ENCODE measurements around the gene TCF7L1.

DNA sequence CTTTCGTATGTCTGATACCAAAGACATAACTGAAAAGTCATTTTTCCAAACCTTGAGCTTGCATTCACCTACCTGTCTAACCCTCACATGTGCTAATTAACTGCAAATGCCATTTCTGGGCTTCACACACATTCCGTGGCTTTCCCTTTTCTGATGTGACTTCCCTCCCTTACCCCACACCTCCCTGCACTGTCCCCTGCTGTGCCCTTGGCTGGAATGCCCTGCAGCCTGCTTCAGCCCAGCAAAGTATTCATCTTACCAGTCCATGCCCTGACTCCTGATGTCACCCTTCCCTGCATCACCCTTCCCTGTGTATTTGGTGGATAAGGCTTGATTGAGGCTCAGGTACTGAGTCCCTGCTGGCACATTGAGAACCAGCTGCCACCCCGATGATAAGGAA, 209.0 kb downstream of the TCF7L1 start:
- TF ChIP-seq CTCF (IDR thresholded peaks at IDR 0.05) (no peak), POLR2A (IDR thresholded peaks at IDR 0.05) (no peak)

Data from uterus (tissue), 2 donors.